NOMO-1 (cell line): Measurements from ENCODE around the gene GP9.
A peak's percentile ranks its signal among the peaks of the same experiment; 100 is the strongest.
"Not testable (repeated sequence)": the region's sequence is repeated elsewhere in the genome, so short reads cannot be mapped to it uniquely, and the experiment has no call there.

Experiments
- DNase-seq, 2 experiments: peaks; one replicate each; lab custom pipeline; 2025; ENCODE audit not compliant: unreplicated experiment in 2 of 2; lab: John Stamatoyannopoulos, UW

Gene GP9

GRCh38 chr3:129068291-129068886 lies 7.8 kb downstream of the GP9 start:
- DNase-seq, result no peak

DNA sequence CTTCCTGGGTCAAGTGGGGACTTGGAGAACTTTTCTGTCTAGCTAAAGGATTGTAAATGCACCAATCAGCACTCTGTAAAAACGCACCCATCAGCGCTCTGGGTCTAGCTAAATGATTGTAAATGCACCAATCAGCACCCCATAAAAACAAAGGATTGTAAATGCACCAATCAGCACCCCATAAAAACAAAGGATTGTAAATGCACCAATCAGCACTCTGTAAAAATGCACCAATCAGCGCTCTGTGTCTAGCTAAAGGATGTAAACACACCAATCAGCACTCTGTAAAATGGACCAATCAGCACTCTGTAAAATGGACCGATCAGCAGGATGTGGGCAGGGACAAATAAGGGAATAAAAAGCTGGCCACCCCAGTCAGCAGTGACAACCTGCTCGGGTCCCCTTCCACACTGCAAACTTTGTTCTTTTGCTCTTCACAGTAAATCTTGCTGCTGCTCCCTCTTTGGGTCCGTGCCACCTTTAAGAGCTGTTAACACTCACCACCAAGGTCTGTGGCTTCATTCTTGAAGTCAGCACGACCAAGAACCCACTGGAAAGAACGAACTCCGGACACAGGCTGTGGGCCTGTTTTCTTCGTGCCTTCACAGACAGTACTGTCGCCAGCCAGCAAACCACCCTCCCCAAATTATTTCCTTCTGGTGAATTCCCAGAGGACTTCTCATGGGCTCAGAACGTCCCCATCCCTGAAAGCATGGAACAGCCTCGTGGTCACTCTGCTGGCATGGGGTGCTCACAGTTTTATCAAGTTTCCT lies 8.9 kb downstream of the GP9 start:
- DNase-seq, result not testable (repeated sequence)

GRCh38 chr3:129070086-129070885 lies 9.7 kb downstream of the GP9 start:
- DNase-seq, result no peak

DNA sequence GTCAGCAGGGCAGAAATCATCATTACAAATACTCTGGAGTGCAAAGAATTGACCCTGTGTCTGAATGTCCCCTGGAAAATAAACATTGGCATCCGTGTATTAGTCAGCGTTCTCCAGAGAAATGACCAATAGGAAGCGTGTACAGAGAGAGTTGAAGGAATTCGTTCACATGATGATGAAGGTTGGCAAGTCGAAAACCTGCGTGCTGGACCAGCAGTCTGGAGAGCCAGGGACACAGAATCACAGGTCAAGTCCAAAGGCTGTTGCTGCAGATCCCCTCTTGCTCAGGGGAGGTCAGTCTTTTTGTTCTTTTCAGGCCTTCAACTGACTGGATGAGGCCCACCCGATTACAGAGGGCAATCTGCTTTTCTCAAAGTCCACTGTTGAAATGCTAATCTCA lies 16.6 kb downstream of the GP9 start:
- DNase-seq, result no peak

GRCh38 chr3:129078510-129078909 lies 17.9 kb downstream of the GP9 start:
- no peak for DNase-seq

- DNase-seq, result no peak
Observed at GRCh38 chr3:129081503-129081902, 20.9 kb downstream of the GP9 start.

GRCh38 chr3:129082026-129082425 lies 21.4 kb downstream of the GP9 start:
- no peak for DNase-seq

GRCh38 chr3:129084501-129084900 lies 23.9 kb downstream of the GP9 start:
- DNase-seq, result no peak

GRCh38 chr3:129085165-129085715 lies 24.7 kb downstream of the GP9 start:
- no peak for DNase-seq

DNA sequence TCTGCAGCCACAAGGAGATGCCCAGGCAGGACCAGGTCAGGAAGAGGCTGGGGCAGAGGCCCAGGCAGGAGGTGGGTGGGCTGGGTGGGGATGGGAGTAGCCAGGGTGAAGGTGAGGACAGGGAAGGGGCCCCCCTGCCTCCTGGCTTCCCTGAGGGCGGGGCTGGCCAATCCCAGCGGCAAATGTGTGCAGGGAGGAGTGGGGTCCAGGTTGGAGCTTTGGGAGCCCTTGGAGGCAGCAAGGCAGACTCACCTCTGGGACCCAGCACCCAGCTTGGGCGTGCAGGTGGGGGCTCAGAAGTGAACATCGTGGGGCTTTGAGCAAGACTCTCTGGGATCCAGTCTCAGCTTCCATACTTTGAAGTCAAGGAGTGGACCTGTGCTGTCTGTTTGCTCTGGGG lies 25.2 kb downstream of the GP9 start:
- no peak for DNase-seq

- DNase-seq, result no peak
Observed at GRCh38 chr3:129087138-129087702, 26.6 kb downstream of the GP9 start.

- peak; percentile 26 to 35 for DNase-seq
Observed at GRCh38 chr3:129087904-129088303, 27.3 kb downstream of the GP9 start.

DNA sequence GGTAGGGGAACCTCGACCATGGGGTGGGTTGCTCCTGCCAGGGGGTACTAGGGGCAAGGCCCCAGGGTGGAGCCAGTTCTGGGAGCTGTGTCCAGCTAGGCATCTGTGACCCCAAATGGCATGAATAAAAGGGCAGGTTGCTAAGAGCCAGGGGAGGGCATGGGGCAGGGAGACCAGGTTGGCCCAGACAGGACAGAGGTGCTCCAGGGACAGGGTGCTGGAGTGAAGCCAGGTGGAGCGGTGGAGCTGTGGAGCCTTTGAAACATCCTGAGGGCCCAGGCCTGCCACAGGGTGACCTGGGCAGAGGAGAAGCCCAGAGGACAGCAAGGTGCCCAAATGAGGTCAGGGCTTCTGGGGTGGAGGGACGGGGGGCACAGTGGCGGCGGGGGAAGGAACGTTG lies 27.7 kb downstream of the GP9 start:
- not testable (repeated sequence) for DNase-seq

- no peak for DNase-seq
Observed at GRCh38 chr3:129095285-129095684, 34.7 kb downstream of the GP9 start.

DNA sequence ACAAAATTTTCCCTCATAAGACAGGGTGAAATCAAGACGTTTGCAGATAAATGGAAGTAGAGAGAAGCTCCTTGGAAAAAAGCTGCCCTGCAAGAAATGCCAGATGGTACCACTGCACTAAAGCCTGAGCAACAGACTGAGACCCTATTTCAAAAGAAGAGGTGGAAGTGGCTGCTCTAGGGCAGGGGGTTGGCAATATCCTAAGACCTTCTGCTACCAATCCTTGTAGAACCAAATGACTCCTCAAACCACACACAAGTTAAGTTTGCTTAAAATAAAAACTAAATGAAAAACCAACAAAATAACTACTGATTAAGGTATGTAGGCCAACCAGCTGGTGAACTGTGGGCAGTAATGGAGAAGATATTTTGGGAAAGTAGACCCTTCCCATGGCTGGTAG lies 39.7 kb downstream of the GP9 start:
- no peak for DNase-seq

DNA sequence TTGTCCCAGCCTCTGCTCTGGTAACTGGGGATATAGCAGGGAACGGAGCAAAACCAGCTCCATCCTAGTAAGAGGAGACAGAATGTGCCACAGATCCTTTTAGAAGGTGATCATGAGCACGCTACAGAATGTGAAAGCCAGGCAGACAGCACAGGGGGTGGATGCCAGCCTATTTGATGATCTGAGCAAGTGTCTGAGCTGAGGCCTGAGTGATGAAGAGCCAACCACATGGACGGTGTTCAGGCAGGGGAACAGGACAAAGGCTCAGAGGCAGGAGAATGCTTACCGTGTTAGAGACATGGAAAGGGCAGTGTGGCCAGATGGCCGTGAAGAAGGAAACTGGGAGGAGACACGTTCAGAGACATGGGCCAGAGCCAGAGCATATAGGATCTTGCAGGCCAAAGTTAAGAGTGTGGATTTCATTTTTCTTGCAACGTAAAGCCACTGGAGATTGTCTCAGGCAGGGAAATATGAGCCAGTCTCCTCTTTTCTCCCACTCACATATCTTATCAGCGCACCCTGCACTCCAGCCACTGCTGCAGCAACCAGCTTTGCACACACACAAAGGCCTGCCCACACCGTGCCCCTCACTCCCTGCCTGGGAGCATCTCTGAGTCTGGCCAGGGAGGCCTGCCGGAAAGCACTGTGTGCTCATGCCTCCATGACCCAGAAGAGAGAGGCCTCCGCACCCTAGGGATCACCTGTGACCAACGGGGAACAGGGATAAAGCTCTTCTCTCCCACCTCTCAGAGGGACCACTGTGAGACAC lies 41.0 kb downstream of the GP9 start:
- DNase-seq, result no peak

GRCh38 chr3:129103296-129103695 lies 42.7 kb downstream of the GP9 start:
- DNase-seq, result no peak

DNA sequence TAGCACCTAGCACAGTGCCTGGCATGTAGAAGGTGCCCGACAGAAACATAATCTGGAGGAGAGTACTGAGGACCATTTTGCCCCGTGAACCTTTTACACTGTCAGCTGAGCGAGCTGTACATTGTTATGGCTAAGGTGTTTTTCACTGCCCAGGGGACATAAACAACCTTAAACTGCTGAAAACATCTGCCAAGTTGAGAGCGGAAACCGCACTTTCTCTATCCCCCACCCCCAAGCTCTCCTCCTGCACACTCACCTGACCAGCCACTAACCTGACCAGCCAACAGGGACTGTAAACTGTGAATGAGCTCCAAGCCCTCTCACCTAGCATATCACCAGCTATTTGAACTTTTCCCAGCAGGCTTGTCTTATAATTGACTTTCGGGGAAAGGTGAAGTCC lies 43.5 kb downstream of the GP9 start:
- DNase-seq, result no peak

DNA sequence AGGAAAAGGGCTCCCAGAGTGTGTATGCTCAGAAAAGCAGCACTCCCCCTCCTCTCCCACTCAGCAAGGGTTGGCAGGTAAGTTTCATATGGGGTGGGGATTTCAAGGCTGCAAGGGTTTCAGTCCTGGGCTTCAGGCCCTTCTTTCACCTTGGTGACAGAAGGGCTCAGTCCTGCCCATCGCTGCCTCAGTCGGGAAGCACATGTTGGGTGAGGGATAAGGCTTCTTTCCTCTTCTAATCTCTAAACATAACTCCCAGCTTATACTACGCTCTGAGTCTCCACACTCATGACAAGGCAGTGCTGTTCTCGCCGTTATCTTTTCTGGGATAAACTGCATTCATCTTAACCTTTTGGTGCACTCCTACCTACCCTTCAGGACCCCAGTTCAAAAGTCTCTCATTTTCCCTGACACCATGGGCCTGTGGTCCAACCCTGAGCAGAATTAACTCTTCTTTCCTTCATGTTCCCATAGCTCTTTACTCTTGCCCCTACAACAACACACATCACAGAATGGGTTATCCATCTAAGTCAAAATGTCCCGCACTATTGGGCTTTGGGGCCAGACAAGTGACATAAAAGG lies 44.0 kb downstream of the GP9 start:
- no peak for DNase-seq

DNA sequence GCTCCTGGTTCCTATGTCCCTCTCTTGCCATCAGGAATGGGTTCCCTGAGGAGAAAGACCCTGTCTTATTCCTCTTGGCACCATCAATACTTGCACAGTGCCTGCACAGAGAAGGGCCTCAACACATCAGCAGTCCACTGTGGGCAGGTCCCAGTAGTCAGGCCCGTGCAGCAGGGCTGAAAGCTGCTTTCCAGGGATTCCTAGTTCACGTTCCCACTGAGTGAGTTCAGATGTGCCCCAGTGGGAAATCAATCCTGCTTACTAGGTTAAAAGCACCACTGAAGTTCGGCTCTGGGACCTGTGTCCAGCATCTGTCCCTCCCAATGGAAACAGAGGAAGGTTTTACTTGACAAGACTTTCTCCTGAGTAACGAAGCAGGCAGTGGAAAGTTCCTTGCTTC lies 45.3 kb downstream of the GP9 start:
- DNase-seq, result no peak
